NCI-H1048 (cell line): ENCODE results near the gene AMBP.

Source experiments
- DNase-seq: peaks from one replicate; lab custom pipeline; 2025; lab: John Stamatoyannopoulos, UW

AMBP gene

DNA sequence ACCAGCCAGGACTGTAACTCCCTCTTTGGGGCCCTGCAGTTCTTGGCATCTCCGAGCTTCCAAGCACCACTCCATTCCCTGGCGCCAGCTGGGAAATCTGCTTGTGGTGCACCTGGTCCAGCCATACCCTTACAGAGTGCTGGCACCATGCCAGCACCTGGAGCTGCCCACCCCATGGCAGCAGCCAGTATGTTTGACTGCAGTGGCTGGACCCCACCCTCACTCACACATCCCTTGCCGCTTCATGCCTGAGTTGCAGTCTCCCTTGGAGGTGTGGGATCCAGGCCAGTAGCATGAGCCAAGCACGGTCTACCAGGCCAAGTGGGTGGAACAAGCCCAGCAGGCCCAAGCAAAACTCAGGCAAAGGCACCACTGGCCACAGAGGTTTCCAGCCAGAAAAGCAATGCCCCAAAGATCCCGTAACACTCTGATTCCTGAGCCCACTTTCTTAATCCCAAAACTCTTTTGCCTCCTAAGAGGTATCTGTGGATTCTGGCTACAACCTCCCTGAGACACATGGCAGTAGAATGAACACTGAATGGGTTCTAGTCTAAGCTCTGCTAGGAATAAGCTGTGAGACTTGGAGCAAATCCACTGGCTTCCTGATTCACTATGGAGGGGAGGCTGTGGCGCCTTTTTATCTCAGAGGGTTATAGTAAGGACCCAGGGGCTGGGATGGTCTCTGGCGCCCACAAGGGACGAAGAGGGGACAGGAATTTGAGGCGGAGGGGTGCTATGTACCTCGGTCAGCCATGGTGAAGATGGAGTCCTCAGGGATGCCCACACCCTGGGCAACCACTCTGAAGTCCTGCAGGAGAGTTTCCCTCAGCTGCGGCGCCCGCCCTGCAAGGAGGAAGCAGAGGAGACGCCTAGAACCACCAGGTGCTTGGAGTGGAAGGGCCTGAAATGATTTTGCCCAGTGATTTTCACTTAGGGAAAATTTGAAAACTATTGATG is 5.6 kb downstream of the AMBP start:
- DNase-seq: no peak

DNA sequence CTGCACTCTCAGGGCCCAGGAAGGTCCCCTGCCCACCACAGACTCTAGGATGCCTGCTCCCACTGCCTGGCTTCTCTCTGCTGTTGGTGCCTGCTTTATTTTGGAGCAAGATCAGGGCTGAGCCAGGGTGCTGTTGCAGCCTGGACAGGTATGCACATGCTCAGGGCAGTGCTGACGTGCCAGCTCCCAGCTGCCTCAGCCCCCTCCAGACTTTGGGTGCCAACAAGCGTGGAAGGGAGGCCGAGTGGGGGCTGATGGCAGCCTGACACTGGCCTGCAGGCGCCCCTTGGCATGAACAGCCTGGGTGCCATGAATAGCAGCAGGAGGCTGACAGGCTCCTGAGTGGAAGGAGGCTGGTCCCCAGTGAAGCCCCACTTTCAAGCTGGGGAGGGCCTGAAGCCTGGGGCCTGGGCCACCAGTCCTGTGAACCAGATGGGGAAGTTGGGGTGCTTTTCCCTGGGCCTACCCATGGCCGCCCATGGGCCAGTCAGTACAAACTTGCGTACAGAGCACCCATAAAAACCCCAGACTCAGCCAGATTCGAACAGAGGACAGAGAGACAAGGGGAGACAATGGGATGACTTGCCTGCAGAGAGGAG is 6.8 kb downstream of the AMBP start:
- DNase-seq: no peak

DNA sequence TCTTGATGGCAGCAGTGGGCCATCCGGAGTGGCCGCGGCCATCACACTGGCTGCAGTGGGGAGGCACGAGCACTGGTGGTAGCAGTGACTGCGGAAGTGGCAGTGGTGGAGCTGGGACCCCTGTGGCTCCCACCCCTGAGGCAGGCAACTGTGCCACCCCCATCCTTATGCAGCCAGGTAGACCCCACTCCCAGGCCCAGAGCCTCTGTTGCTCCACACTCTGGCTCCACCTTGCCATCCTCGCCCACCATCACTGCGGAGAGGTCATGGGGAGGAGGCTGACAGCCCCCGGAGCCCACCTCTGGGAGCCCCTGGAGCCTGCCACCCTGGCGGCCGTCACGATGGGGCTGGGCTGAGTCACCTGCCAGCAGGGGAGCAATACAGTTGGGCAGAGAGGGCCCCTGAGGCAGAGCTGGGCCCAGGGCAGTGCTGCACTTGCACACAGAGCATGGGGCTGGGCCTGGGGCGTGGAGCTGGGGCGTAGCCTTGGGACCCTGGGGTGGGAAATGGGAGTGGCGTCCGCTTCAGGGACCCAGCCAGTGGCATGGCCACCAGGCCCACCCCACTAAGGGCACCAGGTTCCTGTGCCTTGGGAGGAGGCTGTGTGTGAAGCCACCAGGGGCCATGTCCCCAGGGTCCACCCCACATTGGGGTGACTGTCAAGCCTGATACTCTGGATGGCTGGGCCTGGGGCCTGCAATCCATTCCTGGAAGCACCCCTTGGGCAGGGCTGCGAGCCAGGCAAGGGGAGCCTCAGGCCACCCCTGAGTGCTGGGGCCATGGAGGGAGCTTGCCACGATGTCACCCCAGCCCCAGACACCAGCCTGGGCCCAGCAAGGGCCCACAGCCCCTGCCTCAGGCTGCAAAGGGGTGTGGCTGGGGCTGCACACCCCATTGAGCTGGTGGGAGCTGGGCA is 7.7 kb downstream of the AMBP start:
- no peak for DNase-seq

DNA sequence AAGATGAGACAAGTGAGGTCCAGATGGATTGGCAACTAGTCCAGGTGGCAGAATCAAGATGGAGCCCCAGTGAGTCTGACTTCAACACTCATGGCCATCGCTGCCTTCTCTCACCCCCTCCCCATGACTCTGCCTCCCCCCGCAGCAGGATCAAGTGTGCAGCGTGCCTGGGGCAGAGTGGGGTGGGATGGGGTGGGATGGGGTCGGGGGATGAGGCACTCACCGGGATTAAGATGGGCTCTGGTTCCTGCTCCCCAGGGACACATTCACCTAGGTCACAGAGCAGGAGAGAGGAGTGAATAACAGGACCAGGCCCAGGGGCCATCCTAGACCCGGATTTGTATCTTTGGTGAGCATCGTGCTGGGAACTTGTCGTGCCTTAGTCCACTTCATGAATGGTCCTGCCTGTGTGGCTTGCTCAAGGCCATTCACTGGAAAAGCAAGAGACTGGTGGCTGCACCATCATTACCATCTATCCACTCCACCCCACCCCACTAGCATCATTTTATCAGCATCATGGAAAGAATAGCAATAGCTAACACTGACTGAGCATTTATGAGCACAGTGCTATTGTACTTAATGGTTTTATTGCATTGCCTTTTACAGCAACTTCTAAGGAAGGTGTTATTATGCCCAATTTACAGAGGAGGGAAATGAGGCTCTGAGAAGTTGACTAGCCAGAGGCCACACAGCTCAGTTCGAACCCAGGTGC is 8.5 kb downstream of the AMBP start:
- no peak for DNase-seq

DNA sequence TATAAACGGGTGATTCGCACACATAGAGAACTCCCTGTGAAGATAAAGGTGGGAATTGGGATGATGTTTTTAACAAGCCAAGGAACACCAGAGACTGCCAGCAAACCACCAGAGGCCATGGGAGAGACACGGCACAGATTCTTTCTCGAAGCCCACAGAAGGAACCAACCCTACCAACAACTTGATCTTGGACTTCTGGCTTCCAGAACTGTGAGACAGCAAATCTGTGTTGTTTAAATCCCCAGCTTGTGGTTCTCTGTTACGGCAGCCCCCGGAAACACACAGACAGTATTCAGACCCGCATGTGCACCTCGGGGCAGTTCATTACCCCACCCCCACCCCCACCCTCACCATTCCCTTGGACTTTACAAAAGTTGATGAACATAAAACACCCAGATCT is 12.8 kb downstream of the AMBP start:
- DNase-seq: no peak

DNA sequence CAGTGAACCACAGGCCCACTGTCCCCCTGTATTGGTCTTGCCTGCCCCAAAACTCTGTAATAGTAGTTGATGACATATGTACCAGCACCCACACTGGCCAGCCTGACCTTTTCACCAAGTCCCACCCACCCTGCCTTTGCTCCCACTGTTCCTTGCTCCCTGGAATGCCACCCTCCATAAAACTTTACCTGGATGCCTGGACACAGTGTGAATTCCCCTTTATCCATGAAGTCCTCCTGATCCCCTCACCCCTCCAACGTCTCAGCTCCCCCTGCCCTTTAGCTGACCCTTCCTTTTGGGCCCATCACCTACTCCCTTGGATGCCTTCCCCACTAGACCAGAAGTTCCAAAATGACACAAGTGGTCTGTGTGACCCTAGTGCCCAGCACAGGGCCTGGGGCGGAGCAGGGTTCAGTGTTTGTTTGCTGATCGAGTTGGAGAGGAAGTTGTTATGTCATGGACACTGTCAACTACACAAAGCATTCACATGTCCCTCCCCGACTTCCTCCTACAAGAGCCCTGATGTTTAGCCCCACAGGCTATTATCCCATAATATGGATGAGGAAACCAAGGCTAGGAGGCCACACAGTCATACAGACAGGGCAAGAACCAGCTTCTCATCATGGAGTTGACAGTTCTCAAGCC is 16.1 kb downstream of the AMBP start:
- DNase-seq: no peak

DNA sequence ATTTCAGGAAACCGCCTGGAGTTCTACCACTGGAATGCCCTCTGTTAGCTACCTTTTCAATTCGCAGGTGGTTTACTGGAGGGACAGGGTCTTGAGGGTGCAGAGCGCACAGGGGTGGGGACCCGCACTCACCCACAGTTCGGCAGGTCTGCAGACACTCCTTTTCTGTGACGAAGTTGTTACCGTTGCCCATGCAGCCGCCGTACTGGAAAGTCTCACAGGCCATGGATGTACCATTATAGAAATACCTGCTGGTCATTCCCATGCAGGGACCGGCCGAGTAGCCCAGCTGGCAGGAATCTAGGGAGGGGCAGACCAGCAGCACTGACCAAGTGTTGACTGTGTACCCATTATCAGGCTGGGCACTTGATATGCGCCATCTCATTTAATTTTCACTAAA is 16.8 kb downstream of the AMBP start:
- DNase-seq: no peak

DNA sequence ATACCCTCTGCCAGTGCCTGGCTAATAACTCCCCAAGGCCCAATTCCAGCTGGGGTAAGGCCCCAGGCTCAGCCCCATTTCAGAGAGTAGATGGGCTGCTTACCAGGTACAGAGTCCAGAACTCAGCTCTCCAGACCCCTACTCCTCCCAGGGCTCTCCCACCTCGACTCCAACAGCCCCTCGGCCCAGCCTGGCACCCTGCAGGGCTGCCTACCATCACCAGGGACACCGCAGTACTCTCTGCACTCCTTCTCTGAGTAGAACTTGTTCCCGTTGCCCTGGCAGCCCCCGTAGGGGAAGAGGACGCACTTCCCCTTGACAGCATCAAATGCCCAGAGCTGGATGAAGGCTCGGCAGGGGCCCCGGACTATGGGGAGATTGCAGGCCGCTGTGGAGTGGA is 17.4 kb downstream of the AMBP start:
- DNase-seq: no peak

DNA sequence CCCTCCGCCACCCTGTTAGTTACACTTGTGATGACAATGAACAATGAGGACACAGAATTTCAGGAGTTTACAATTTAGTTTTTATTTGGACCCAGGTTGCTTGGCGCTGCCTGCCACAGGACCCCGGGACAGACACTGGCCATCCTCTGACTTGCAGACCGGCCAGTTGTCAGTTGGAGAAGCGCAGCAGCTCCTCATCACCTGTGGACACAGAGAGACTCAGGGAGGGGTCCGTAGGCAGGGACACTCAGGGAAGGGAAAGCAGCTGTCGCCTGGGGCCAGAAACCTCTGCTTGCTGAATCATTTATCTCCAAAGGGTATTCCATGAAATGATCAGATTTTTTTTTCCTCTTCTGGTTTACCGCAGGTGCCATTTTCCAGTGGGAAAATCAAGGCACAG is 18.0 kb downstream of the AMBP start:
- no peak for DNase-seq

DNA sequence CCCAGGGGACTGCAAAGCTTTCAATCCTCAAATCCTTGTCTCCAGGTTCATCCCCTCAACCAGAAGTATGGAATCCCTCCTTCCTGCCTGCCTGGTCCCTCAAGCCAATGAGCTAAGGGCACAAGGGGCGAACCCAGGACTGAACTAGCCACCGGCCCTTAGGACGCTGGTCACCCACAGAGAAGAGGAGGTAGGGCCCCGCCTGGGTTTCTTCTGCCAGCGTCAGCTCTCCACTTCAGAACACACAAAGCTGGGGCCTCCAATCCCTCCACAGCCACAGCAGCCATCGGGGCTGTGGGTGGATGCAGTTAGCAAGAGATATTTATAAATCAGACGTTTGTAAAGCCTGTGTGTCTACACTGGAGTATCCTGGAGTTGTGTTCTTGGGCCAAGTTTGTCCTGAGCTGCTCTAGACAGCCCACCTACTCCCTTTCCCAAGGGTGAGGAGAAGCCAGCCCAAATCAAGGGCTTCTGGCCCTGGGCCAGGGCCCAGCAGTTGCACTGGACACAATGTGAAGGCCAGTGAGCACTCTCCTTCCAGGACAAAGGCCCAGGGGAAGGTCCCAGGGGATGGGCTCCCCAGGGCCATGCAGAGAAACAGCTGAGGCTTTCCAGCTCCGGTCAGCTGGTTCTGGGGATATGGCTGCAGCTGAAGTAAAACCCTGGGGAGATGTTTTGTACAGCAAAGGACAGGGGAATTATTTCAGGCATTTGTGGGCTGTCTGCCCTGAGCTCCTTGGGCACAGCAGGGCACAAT is 18.9 kb downstream of the AMBP start:
- no peak for DNase-seq

DNA sequence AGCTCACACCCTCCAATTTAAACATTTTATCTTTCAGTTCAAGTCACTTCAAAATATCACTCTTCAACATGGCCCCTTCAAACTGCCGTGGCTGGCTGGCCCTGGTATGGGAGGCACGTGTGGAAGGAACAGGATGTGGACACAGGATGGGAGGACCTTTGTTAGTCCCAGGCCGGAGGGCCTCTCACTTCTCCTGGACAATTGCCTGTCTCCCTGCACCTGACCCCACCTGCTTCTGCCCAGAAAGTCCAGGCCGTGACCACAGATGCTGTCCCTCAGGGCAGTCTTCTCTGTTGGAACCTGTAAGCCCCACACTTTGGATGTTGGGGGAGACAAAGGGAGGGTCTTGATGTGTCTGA is 19.4 kb downstream of the AMBP start:
- DNase-seq: no peak

DNA sequence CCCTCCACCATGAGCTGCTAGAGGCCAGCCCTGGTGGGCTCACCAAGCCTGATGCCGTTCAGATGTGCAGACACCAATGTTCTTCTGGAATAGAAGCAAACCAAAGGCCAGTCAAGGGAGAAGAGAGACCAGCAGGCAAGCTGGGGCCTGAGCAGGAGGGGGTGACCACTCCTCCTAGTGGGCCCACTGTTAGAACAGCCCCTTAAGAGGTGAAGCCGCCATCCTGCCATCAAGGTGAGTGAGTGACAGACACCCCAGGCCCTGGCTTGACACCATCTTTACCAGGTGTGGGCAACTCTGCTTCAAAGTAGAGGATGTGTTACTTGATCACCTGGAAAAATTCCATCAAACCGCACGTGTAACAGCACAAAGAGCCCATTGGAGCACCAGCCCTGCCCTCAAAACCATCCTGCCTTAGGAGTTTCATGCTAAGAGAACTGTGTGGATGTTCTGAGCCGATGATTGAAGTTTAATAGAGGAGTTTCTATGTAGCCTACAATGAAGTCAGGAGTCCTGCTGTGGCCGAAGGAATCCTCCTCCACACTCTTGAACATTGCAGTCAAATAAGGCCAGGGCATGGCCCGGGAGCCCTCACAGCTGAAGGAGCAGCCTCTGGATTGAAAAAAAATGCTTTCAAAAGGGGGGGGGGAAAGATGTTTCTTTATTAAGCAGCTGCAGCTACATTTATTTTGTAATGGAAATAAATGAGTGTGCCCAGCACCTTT is 20.8 kb downstream of the AMBP start:
- DNase-seq: no peak

DNA sequence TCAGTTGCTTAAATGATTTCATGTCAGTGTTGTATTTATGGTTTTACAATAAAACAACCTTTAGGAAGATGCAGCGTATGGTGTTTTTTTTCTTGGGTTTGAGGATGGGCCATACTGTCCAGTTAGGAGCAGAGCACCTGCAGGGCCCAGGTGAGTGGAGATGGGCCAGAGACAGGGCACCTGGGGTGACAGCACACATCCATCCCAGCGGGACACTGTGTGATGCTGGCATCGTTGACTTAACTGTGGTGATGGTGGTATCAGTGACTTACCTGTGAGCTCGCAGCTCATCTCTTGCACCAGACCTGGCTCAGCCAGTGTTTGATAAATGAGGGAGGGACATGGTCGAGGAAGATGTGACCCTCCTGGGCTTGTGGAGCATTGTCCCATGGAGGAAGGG is 21.6 kb downstream of the AMBP start:
- DNase-seq: no peak

DNA sequence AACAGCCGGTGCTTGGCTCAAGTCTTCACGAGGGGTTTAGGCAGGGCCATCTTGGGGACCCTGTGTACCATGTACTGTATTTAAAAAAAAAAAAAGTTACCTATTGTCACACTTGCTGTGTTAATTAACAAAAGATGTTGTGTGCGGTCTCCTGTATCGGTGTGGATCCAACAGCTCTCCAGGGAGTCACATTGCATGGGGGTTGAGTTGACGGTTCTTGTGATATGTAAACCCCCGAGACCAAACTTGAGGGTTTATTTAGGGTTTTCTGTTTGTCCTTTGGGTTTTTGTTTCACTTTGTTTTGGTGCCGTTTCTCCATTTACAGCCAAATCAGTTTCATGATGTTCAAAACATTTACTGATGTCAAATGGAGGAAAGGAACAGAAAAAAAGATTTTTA is 22.2 kb downstream of the AMBP start:
- DNase-seq: no peak

DNA sequence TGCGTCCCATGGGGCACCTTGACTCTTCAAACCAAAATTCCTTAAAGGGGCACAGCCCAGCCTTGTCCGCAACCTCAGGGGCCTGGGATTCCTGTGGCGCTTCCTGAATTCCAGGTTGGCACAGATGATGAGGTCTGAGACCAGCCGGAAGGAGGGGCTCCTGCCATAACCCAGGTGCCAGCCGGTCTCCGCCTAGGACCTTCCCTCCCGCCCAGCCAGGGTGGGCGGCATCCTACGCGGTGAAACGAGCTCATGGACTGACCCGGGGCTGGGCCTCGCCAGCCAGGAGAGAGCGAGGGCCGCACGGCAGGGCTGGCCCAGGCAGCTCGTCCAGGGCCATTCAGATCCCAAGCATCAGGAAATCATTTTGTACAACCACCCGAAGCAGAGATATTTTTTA is 23.0 kb downstream of the AMBP start:
- DNase-seq: no peak

DNA sequence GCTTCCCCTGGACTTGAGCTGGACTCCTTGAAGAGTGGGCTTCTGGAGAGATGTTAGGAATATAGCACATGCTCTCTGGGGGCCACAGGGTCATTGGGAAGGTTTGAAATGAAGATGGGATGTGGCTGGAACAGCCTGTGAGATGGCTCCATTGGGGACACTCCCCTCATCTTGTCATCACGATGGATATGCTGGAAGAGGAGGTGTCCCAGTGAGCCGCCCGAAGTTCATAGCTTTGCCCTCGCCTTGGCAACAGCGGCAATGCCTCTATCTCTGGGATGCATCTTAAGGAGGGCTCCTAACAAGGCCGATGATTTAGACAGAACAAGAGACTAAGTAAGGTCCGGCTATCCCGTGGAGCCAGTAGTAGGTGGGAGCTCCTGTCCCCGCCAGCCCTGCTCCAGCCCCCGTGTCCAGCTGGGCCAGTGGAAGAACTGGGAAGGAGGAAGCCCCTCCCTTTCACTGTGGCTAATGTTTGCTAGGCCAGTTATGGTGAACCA is 23.9 kb downstream of the AMBP start:
- no peak for DNase-seq

DNA sequence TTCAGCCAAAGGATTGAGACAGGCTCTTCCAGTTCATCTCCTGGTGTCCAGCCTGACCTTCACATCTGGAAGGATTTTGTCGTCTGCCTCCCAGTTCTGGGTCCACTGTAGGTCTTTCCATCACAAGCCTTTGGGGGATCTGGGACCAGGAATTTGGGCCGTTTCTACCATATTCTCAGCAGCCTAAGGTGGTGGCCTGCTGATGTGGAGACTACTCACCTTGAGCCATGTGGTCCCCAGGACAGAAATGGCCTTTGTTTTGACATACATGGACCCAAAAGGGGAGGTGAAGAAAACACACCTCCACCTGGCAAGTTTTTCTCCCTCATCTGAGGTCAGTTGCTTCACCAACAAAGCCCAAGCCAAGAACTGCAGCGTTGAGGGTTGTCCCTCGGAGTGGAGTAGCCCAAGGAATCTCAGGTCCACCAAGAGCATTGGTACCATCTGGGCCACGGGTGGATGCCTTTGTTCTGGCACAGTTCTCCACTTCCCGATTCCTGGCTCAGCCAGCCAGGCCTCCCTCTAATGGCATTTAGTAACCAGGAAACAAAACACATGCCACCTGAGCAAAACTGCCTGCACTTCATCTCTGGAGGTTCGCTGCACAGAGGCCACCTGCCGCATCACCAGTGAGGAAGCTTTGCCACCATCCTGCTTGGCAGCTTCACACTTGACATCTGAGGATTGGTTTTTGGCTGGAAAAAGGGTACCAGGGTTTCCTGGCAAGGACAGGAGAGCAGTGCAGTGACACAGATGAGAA is 24.7 kb downstream of the AMBP start:
- no peak for DNase-seq

DNA sequence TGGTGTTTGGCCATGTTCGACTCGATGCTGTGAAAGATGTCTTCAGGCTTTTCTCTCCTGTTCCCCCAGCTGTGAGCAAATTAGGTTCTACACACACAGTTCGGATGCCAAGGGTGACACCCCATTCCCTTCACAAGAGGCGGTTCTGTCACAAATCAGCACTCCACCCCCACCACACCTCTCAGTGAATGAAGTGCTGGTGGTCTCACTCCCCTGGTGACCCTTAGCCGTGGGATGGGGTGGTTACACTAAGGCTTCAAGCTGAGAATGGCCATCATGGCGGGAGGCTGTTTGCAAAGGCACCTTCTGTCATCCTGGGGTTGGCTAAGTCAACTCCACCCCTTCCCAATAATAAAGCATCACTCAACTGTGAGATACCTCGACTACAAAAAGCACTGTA is 26.4 kb downstream of the AMBP start:
- no peak for DNase-seq

DNA sequence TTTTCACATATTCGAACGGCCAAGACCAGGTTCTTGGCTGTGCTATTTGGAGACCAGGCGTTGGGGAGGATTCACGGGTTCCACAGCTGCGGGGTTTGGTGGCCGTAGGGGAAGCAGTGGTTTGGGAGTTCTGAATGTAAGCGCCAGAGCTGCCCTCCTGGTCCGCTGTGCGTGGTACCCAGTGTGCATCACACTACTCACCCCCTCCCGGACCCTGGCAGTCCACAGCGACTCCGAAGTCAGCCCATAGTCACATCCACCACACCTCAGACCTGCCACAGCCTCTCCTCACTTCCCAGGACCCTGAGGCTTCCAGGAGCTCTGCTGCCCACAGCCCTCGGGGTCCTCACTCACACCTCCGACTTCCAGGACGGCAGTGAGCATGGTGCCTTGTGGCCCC is 26.8 kb downstream of the AMBP start:
- DNase-seq: no peak
